GM10266 (cell line): ENCODE measurements around the gene ADRM1.

Experiments
- DNase-seq: peaks from one replicate; pipeline ENCODE4 v3.0.0; 2012; ENCODE audit errors: extremely low spot score
- CTCF ChIP-seq: IDR thresholded peaks from 2 replicates; pipeline ENCODE4 v1.5.1; 2012; ENCODE audit warnings: mild to moderate bottlenecking, low read depth; ENCODE audit not compliant: control insufficient read depth, insufficient read depth; ENCODE audit errors: missing control alignments

ADRM1 gene

GRCh38 chr20:62297449-62298227, 5.2 kb upstream of the ADRM1 start:
- DNase-seq, result no peak
- no peak for TF ChIP-seq CTCF

GRCh38 chr20:62298577-62299249, 4.1 kb upstream of the ADRM1 start:
- TF ChIP-seq CTCF, result no peak

GRCh38 chr20:62299666-62300236, 3.0 kb upstream of the ADRM1 start:
- no peak for DNase-seq
- TF ChIP-seq CTCF, result no peak

More at GRCh38 chr20:62298577-62299249, 4.1 kb upstream of the ADRM1 start:
- DNase-seq, result no peak

- no peak for TF ChIP-seq CTCF
These were observed 2.5 kb upstream of the ADRM1 start for GRCh38 chr20:62300319-62300718.

GRCh38 chr20:62301111-62301668, 1.6 kb upstream of the ADRM1 start:
- no peak for TF ChIP-seq CTCF
- no peak for DNase-seq

More at GRCh38 chr20:62300319-62300718, 2.5 kb upstream of the ADRM1 start:
- DNase-seq, result no peak

GRCh38 chr20:62301773-62302340, 940 bp upstream of the ADRM1 start:
- DNase-seq, result peak; percentile 92
- peak; percentile 94 for TF ChIP-seq CTCF

GRCh38 chr20:62303062-62303339, 204 bp downstream of the ADRM1 start:
- TF ChIP-seq CTCF, result no peak
- no peak for DNase-seq
